GOT3 (cell line): ENCODE measurements around the gene ZBTB21.

ENCODE experiments used
- DNase-seq: peaks from one replicate; lab custom pipeline; 2025; ENCODE audit warnings: mixed read lengths; lab: John Stamatoyannopoulos, UW

Gene ZBTB21

DNA sequence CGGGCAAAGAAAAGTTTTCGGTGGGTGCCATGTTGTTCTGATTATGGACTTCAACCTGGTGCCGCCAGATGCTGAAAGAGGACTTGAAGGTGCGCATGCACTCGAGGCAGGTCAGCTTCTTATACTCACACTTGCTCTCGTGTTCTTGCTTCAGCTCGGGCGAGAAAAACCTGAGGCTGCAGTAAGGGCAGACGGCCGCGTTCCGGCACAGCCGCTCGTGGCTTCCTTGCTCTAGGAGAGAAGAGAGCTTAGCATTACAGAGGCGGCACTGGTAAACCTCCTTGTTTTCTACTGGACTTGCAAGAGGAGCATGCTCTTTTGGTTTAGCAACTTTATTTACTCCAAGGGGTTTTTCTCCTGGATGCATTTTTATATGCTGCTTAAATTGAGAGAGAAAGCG, 18.5 kb downstream of the ZBTB21 start:
- no peak for DNase-seq

DNA sequence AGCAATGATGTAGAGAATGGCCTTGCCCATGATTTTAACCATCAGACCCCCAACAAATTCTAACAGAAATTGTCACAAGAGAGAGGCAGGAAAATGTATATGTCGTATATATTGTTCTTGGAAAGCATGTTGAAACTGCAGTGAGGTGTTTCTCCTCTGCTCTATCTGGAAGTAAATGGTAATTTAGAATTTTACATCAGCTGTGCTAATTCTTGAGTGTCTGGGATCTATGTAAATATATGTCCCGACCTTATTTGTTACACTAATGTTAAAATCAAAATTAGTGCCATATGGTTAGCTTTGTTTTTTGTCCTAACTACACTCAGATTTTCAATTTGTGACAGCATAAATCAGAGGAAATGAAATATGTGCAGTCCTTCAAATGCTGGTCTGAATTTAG, 20.5 kb downstream of the ZBTB21 start:
- DNase-seq, result no peak

DNA sequence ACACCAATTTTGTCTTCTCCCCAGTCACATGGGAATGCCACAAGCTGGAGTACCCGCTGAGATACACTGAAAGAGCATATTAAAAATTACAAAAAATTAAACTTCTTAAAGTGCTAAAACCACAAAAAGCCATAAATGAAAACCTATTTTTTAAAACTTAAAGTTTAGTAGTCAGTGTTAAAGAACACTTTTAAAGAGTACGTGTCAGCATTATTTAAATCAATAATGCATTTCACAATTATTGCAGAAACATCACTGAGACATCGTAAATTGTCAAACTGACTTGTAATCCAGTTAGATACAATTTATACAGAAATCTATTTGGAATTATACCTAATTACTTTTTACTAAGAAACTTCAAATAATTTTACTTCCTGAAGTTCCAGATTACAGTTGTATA, 22.9 kb downstream of the ZBTB21 start:
- DNase-seq, result no peak

DNA sequence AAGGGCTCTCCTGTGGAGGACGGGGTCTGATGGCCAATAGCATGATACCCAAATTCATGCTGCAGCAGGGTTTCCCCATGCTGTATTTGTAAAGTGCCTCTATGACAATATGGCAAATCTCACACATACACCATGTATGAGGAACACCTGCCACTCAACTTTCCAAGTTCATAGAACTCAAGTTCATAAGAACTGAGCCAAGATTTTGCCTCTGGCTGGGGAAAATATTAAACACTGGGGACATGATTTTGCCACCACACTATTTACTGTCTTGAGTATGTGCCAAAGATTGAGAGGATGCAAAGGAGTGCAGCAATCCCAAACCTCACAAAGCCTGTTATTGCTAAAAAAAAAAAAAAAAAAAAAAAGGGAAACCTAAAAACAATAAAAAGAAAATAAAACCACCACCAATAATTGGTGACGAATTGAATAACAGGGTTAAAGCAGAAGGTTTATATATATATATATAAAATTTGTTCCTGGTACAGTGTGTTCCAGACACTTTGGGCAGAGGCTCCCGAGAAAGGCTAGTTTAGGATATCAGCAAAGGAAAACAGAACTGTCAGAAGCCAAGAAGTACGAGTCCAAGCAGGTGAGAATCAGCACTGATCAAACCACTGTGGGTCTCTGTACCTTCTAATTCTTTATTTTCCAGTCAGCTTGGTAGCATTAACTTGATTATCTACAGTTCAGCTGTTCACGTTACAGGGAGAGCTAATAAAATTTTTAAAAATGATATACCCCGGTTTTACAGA, 24.3 kb downstream of the ZBTB21 start:
- no peak for DNase-seq

DNA sequence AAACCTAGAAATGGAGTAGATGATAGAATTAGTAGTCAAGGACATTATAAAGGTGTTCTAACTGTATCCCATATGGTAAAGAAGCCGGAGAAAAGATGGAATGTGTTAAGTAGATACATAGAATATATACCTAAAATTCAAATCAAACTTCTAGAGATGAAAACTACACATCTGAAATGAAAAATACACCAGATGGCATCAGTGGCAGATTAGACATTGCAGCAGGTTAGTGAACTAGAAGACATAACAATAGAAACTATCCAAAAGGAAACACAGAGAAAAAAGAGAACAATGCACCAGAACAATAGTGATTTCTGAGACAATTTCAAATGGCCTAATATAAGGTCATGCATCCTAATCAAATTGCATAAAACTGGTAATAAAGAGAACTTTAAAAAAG, 26.9 kb downstream of the ZBTB21 start:
- DNase-seq, result no peak

DNA sequence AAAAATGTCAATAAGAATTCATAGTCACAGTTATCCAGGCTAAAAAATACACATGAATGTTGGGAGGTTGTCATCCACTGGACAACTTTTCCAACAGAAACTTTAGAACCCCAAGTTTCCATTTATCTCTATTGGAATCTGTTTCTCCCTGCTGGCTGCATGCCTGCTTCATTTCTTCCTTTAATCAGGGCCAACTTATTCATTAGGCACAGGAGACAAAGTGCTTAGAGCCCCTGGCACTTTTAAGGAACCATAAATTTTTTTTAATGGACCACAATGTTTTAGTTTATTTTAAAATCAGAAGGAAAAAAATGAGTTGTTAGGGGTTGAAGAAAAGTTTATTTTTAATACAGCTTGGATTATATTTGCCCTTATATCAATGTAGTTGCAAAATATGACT, 29.6 kb downstream of the ZBTB21 start:
- no peak for DNase-seq

DNA sequence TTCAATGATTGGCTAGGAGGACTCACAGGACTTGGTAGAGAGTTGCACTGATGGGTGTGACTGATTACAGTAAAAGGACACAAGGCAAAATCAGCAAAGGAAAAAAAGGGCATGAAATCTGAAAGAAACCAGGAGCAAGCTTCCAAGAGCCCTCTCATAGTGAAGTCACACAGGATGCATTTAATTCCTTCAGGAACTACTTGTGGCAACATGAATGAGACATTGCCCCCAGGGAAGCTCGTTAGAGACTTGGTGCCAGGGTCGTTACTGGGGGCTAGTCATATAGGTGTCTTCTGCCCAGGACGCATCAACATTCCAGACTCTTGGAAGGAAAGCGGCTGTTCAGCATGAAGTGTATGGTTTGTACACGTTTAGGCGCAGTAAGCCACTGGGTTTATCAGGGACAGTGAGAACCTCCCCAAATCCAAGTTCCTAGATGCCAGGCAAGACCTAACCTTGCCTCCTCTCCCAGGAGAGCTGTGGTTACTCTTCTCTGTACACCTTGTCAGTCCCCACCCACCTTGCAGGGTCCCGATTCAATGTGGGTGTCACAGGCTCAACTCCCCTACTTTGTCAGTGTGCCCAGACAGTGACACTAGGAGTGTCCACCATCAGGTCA, 30.3 kb downstream of the ZBTB21 start:
- no peak for DNase-seq

DNA sequence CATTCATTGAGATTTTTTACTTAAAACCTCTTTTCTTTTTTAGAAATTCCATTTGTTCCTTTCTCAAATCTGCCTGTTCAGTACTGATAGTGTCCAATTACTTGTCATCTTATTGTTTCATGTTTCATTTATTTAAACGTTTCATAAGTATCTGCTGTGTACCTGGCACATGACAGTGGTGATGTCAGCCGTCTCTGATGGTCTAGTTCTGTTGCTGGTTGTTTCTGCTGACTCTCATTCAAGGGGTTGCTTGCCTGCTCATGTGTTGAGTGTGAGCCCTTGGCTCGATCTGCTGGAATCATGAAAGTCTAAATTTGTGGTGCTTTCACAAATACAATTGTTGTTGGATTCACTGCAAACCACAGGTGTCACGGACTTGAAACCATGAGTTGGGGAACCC, 30.8 kb downstream of the ZBTB21 start:
- DNase-seq, result no peak

DNA sequence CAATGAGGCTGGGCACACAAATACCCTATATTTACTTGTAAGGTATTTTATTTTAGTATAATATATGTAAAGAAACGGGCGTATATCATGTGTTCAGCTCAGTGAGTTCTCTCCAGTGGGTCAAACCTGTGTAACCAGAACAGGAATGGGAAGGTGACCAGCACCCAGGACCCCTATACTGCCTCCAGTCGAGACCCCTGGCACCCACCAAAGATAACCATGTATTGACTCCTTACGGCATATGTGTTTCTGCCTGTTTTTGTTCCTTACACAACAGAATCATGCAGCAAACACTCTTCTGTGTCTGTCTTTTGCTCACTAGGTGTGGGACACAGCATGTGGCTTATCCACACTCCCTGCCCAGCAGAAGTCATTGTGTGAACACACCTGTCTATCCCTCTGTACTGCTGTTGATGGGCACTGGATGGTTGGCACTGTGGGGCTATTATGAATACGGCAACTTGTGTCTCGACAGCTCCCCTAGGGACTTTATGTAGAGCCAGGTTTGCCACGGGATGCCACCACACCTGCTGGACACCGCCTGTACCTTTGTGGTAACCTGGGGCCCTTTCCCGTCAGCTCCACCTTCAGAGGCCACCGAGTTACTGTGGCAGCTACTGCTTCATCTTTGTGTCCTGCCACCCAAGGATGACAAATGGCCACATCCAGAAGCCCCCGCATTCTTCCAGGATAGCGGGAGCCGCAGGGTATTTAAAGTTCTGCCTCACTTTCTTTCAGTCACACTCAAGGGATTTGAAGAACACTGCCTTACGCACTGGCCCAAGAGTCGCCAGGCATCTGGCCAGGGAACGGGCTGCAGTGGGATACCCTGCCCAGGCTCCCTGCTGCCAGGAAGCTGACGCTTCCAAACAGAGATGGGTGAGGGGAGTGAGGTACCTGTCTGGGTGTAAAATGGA, 32.9 kb downstream of the ZBTB21 start:
- no peak for DNase-seq

DNA sequence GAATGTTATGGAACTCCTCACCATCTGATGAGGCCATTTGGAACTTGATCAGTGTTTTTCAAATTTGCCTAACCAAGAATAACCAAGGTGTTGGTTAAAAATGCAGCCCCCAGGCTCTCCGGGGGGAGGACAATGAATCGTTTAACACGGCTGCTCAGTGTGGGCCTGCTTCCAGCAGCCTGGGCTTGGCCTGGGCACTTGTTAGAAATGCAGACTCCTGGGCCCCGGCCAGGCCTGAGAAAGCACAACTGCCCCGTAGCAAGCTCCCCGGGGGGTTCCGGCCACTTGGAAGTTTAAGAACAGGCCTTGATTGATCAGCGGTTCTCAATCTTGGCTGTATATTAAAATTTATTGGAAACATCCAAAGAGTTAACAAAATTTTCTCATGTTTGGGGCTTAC, 33.5 kb downstream of the ZBTB21 start:
- DNase-seq, result no peak

DNA sequence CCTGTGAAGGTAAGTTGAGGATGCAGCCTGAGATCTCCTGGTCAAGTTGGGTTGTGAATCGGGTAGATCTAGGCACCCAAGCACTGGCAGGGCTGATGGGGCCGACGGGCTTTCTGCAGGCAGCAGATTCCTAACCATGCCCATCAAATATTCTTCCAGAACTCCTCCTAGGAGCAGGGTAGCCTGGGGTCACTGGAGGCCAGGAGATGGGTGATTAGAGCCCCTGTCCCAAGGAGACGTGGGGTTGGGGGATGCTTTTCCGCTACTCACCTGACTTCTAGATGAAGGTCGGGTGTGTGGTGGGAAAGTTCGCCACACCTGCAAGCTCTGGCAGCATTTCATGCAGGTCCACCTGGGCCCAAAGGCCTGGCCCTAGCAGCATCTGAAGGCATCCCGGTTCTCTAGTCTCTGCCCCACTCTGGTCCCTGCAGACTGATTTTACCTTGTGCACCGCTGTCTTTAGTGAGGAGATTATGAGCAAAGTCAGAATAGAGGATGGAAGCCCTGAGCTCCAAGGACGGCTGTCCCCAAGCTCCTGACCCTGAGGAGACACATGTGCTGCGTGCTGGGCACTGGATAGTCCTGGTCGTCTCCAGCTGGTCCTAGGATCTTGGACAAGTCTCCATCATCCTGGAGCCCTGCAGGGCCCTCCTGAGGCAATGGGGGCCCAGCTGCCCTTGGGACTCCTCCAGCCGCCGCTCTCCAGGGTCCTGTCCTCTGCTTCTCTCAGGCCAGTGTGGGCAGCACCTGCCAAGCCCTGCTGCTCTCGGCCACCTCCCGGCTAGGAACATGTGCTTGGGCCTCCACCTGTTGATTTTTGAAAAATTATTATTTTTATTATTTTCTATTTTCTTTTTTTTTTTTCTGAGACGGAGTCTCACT, 34.5 kb downstream of the ZBTB21 start:
- DNase-seq, result no peak

DNA sequence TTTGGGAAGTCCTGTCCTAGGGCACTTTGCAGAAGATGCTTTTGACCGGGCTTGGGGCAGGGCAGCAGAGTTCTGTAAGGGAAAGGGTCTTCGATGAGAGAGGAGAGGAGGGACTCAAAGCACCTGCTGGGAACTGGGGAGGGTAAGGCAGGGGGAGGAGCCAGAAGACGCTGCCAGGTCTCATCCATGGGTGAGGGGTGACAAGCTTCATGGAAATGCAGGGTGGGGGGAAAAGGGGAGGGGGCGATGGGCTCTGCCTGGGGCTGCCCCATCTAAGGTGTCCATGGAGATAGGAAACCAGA, 35.5 kb downstream of the ZBTB21 start:
- no peak for DNase-seq

DNA sequence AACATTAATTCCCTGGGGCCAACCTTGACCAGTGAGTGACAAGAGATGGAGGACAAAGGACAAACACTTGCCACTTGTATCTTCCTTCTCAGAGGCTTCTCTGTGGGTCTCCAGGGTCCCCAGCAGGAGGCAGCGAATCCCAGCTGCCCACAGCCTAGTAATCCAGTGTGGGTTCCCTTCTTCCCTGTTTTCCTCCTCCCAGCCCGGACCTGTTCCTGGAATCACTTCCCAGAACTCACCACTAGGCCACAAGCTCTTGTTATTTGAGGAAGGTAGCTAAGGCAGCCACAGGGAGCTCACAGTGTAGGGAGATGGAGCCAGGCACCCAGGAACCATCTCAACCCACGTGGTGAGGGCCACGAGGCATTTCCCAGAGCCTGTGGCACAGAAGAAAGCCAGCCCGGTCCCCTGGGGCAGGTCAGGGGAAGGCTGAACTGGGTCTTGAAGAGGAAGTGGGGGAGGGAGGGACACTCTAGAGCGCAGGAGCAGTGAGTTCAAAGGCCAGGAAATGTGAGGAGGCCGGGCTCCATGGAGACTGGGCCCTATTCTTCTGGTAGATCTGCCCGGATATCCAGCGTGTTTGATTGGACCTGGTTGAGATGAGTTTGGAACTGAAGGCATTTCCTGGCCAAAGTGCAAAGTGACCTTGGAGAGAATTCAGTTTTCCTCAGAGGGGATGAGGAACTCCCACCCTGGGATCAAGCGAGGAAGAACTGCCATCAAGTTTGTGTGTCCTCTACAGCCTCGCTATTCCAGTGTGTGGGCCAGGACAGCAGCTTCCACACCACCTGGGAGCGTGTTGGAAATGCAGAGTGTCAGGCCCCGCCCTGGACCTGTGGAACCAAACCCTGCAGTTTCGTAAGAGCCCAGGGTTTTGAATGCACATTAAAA, 36.1 kb downstream of the ZBTB21 start:
- DNase-seq, result no peak

DNA sequence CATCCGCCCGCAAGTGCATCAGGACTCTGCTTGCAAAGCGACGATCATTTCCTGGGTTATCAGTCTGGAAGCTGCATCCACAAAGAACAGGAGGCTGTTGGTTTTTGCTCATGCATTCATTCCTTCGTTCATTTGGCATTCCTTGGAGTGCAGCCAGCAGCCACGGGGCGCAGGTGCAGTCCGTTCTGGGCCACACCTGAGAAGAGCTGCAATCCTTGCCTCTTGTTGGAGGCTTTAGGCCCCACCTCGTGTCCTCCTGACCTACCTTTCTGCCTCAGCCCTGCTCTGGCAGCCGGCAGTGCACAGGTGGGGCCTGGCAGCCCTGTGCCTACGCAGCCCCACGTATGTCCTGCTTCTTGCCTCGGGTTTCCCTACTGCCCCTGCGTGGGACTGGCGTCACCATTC, 36.7 kb downstream of the ZBTB21 start:
- DNase-seq, result no peak

DNA sequence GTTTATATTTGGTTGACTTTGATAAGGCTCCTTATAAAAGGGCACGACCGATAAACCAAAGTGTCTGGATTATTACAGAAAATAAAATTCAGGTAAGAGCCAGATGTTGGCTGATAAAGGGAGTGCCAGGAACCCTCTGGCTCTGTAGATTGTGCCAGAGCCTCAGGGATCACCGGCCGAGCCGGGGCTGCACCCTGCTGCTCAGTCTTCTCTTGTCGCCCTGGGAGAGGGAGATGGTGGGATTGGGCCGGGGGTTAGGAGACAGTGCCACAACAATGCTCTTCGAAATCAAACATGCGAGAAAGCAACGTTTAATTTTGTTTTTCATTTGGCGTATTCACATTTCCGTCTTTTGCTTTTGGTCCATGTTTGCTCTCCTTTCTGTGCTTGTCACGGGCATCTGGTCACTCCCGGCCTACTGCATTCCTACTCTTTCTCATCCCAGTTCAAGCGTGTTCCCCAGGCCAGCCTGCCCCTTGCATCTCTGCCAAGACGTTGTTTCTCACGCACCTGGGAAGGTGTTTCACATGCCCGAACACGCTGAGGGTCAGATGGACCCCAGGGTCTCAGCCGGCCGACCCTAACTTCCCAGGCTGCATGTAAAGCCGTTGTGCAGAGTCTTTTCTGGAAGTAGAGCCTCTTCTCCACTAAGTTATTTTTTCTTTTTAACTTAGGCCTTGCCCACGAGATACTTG, 37.5 kb downstream of the ZBTB21 start:
- no peak for DNase-seq

DNA sequence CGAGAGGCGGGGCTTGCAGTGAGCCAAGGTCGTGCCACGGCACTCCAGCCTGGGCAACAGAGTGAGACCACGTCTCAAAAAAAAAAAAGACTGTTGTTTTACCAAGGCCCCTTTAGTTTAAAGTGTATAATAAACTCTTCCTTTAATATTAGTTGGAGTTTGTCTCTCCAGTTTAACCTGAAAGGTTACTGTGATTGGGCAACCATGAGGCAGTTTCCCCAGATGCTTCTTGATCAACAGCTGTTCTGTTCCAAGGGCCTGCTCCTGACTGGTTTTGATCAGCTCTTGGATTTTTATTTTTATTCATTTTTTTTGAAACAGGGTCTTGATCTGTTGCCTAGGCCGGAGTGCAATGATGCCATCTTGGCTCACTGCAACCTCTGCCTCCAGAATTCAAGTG, 38.3 kb downstream of the ZBTB21 start:
- no peak for DNase-seq

DNA sequence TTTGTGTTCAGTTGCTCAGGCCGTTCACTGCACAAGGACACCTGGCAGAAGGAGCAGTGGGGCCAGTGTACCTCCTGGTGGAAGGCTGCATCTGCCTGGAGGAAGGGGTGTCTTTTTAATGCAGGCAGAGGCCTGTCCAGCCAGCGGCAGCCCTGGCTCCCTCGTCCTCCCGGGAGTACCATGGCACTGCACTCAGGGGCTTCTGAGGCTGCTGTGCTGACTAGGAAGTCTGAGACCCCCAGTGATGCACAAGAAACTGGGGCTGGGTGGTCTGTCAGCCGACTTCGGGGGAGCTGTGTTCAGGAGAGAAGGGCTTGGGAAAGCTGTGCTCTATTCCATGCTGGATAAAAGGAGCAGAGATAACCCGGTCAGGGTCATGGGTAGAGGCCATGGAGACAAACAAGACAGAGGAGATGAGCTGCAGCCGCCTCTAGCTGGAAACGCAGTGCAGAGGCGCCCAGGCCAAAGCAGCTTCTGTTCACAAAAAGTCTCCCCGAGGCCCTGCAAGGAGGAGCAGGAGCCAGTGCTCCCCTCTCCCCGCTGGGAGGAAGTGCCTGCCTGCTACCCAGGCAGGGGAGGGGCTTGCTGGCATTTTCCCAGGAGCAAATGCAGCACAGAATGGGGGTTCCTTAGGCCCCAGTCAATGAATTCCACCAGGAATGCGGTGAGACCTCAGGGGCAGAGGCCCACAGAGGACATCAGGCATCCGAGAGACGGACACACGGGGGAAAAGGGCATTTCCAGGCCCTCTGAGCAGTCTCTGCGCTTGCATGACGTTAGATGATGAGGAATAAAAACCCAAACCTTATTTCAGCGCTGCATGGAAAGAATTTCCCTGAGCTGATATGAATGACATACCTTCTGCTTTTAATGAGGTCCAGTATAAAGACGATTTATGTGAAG, 39.2 kb downstream of the ZBTB21 start:
- DNase-seq, result no peak

DNA sequence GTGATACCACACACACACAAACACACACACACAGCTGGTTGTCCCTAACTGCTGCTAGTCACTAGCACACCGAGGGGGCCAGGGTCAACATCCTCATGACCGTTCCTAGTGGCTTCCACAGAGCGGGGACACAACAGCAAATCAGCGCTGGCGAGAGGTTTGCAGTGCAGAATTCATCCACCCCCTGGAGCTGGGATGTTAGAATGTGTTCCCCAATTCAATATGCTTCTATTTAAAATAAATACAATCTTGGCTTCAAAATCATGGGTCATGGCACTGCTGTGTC, 40.1 kb downstream of the ZBTB21 start:
- no peak for DNase-seq

DNA sequence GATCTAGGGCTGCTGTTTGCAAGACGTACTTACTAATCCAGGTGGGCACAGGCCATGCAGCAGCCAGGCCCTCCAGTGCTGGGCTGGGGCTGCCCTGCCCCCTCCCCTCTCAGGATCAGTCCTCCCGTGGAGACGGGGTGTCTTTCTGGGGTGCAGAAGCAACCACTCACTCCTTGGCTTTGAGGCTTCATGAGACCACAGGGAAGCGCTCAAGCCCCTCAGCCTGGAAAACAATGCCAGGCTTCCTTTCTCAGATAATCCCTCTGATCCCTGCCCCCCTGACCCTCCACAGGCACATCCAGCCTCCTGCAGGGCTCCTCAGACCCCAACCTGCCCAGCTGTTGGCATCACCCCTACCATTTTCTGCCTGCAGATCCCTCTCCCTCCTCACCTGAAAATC, 42.5 kb downstream of the ZBTB21 start:
- DNase-seq, result no peak
